H1 (cell line): ENCODE data around the gene FRY. TPM values are rescaled to one million over a fixed set of nuclear protein-coding genes. Genes with fewer than 3 reads are reported as not detected.

Source experiments
- SIN3A ChIP-seq, 2 experiments: IDR thresholded peaks in 1 of 2; conservative IDR thresholded peaks in 1 of 2; 2 replicates each; pipeline ENCODE4 v1.6.1; 2011 to 2012; ENCODE audit warnings: low read length in 2 of 2, improper control_type of control experiment in 1 of 2, low read depth in 1 of 2, mild to moderate bottlenecking in 1 of 2
- ZNF274 ChIP-seq: IDR thresholded peaks from 2 replicates; pipeline ENCODE4 v1.7.0; 2012; ENCODE audit warnings: low read length, borderline replicate concordance; ENCODE audit errors: extremely low read depth
- polyA plus RNA-seq, 7 experiments: library from polyadenylated mRNA; depleted of rRNA in 3 of 7; stranded (reverse) in 5 of 7; unstranded in 2 of 7; fragments of >200 nt in 5 of 7; fragments of 200-250 nt in 2 of 7; gene quantifications; 1 replicate in 5 of 7; 2 replicates in 1 of 7; 4 replicates in 1 of 7; pipeline versions ENCODE4 v1.2.1 to v1.2.3, GENCODE V29; 2011 to 2013; ENCODE audit warnings: missing spikeins in 2 of 7, mixed read lengths in 2 of 7
- total RNA-seq: library from RNA; stranded (reverse); fragmentation: NEBNext Ultra II Directional; extraction: Animal tissue kit (Norgen Biotek cat#: 25700); gene quantifications from 2 replicates; pipeline ENCODE4 v1.2.1, GENCODE V29; 2021

The FRY gene
- total and polyA plus RNA-seq, 2 of the 8 experiments (the other 6 are each of a cell fraction or from before 2014, with no cell fraction given): 4.3 to 9.2 TPM

DNA sequence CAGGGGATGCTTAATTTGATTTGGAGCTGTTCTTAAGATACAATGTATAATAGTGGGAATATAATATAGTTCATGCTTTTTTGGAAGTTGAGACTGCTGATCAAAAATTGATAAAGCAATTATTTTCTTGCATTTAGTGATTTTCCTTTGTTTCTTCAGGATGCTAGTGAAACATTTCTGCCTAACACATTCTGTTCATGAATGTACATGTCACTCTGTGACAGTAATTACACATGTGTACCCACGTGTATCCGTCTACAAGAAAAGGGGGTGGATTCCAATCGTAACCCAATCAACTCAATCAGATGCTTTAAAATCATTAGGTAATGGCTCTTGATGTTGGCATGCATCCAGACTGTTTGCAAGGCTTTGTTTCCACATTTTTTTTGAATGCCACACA lies 5.0 kb upstream of the FRY start (continued):
- TF ChIP-seq SIN3A (conservative IDR thresholded peaks at IDR 0.05 in 1 of 2, IDR thresholded peaks at IDR 0.05 in 1 of 2; ENCODE audit: low read depth in 1 of 2, low read length in 2 of 2): no peak
- TF ChIP-seq ZNF274: no peak
